GM13976 (cell line): Measurements from ENCODE around the gene DYRK2.

Source experiments
- DNase-seq: peaks from one replicate; pipeline ENCODE4 v3.0.0; 2012; ENCODE audit warnings: low spot score
- in situ Hi-C: fragments of 300-500 bp; cut with MboI; formaldehyde crosslinking; loops from one replicate; pipeline ENCODE4 v1.12.0; 2022; ENCODE audit warnings: low sequenced_read_pairs, mixed read lengths, inconsistent platforms; ENCODE audit not compliant: unreplicated experiment
- TF ChIP-seq, protein P1 (sequence below): IDR thresholded peaks from 2 replicates; pipeline ENCODE4 v1.5.1; 2012; ENCODE audit warnings: borderline replicate concordance, mild to moderate bottlenecking; ENCODE audit not compliant: insufficient read depth; ENCODE audit errors: extremely low read depth, missing control alignments, control extremely low read depth

Gene DYRK2

DNA sequence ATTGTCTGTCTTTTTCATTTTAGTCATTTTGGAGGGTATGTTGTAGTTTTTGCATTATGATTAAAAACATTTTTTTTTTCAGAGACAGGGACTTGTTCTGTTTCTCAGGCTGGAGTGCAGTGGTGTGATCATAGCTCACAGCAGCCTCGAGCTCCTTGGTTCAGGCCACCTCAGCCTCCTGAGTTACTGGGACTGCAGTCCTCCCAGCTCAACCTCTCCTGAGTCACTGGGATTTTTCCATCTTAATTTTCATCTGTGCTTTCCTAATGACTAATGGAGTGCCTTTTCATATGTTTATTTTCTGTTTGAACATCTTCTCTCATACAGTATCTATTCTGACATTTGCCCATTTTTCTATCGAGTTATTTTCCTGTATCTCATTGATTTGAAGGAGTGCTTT lies 52.6 kb downstream of the DYRK2 start:
- in situ Hi-C loops = no loop called here
- no peak for DNase-seq
- TF ChIP-seq, protein P1, sequence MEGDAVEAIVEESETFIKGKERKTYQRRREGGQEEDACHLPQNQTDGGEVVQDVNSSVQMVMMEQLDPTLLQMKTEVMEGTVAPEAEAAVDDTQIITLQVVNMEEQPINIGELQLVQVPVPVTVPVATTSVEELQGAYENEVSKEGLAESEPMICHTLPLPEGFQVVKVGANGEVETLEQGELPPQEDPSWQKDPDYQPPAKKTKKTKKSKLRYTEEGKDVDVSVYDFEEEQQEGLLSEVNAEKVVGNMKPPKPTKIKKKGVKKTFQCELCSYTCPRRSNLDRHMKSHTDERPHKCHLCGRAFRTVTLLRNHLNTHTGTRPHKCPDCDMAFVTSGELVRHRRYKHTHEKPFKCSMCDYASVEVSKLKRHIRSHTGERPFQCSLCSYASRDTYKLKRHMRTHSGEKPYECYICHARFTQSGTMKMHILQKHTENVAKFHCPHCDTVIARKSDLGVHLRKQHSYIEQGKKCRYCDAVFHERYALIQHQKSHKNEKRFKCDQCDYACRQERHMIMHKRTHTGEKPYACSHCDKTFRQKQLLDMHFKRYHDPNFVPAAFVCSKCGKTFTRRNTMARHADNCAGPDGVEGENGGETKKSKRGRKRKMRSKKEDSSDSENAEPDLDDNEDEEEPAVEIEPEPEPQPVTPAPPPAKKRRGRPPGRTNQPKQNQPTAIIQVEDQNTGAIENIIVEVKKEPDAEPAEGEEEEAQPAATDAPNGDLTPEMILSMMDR = no peak

DNA sequence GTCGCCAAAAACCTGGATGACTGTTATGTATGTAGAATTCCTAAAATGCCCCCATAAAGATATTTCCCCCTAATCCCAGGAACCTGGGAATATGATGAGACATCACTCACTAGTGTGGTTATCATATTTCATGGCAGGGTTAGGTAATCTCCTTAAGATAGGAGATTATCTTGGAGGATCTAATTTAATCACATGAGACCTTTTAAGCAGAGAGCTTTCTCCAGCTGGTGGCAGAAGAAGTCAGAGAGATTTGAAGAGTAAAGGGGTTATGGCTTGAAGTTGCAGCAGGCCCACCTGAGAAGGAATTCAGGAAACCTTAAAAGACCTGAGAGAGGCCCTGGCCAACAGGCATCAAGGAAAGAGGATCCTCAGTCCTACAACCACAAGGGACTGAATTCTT lies 53.6 kb downstream of the DYRK2 start:
- TF ChIP-seq, protein P1 = no peak
- in situ Hi-C loops = no loop called here
- DNase-seq = no peak

DNA sequence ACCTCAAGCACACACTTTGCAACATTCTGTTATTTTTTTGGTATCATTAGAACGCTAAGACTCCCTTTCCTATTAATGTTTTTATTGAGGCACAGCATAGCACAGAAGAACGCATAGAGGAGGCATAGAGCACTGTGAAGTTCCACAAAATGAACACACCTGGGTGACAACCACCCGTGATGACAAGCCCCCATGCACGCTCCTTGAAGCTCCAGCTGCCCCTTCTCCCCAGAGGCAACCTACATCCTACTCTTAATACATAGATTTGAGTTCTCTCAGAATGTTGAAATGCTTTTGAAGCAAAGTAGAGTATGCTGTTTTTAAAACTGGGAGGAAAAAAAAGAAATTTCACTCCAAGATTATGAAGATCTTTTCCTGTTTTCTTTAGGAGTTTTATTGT lies 55.5 kb downstream of the DYRK2 start:
- in situ Hi-C loops = no loop called here
- TF ChIP-seq, protein P1 = no peak
- DNase-seq = no peak

- TF ChIP-seq, protein P1 = no peak
- DNase-seq = no peak
- in situ Hi-C loops = no loop called here
Measured at GRCh38 chr12:67705394-67706370, 57.1 kb downstream of the DYRK2 start.

- in situ Hi-C loops = no loop called here
- TF ChIP-seq, protein P1 = no peak
- DNase-seq = no peak
Measured at GRCh38 chr12:67709367-67709954, 60.9 kb downstream of the DYRK2 start.

DNA sequence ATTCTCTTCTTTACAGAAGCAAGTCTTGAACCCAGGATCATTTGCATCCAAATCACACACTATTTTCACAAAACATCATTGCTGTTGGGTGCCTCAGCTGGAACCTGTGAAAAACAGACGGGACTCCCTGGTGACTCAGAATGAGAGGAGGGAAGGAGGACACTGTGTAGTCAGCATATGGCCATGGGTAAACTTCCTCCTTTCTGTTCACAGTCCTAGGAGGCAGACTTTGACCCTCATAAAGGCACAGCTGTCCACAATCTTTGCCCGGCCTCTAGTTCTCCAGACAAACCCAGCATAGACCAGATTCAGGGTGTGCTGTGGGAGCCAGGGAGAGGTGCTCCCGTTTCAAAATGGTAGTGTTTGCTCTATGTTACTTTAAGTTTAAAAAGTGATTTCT lies 62.0 kb downstream of the DYRK2 start:
- peak; percentile 32 for DNase-seq
- in situ Hi-C loops = no loop called here
- TF ChIP-seq, protein P1 = no peak

GRCh38 chr12:67712011-67712410 lies 63.5 kb downstream of the DYRK2 start:
- DNase-seq = no peak
- in situ Hi-C loops = no loop called here
- TF ChIP-seq, protein P1 = no peak
